ENCODE results near the gene EPG5.

Gene EPG5

DNA sequence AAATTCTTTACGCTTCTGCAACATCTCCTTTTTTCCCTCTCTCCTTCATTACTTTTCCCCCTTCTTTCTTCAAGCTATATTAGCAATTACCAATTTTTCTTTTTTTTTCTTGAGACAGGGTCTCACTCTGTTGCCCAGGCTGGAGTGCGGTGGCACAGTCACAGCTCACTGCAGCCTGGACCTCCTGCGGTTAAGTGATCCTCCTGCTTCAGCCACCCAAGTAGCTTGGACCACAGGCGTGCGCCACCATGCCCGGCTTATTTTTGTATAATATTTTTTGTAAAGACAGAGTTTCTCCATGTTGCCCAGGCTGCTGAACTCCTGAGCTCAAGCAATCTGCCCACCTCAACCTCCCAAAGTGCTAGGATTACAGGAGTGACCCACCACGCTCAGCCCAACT, 70.7 kb downstream of the EPG5 start:
- DNase-seq (ENCODE audit: low spot score): no peak
- TF ChIP-seq CTCF (IDR thresholded peaks at IDR 0.05; ENCODE audit: extremely low read depth, missing control alignments): no peak

DNA sequence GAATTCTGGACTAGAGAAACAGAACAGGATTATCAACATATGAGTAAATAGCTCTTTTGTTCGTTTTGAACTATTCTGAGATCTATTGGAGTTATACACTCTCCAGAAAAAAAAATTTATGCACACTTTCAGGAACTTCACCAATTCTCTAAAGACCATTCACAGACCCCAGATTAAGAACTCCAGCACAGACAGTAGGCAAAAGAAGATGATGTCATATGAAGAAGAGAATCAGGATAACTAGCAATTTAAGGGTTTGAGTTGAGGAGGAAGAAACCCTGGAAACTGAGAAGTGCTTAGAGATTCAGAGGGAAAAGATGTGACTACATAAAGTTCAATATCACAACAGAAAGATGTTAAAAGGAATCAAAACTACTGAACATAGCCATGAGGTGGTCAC, 71.8 kb downstream of the EPG5 start:
- DNase-seq (ENCODE audit: low spot score): no peak
- no peak for TF ChIP-seq CTCF (IDR thresholded peaks at IDR 0.05; ENCODE audit: extremely low read depth, missing control alignments)

DNA sequence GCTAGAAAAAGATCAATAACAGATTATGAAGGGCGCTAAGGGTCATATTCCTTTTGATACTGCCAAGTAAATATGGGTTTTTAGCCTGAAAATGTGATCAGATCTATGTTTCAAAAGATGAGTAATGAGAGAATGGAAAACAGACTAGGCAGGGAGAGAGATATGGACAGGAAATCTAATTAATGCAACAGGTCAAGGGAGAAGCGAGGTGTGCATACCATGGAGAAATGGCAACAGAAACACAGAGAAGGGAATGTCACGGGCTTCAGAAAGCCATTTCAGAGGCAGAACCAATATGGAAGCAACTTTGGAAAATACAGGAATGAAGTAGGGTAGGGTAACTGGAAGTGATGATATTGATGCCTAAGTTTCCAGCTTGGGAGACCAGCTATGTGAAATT, 72.3 kb downstream of the EPG5 start:
- TF ChIP-seq CTCF (IDR thresholded peaks at IDR 0.05; ENCODE audit: extremely low read depth, missing control alignments): no peak
- DNase-seq (ENCODE audit: low spot score): no peak

GRCh38 chr18:45891806-45892205, 75.3 kb downstream of the EPG5 start:
- no peak for DNase-seq (ENCODE audit: low spot score)
- TF ChIP-seq CTCF (IDR thresholded peaks at IDR 0.05; ENCODE audit: extremely low read depth, missing control alignments): no peak

- no peak for DNase-seq (ENCODE audit: low spot score)
- no peak for TF ChIP-seq CTCF (IDR thresholded peaks at IDR 0.05; ENCODE audit: extremely low read depth, missing control alignments)
Observed at GRCh38 chr18:45890606-45891005, 76.5 kb downstream of the EPG5 start.

GRCh38 chr18:45889419-45890064, 77.6 kb downstream of the EPG5 start:
- TF ChIP-seq CTCF (IDR thresholded peaks at IDR 0.05; ENCODE audit: extremely low read depth, missing control alignments): no peak
- no peak for DNase-seq (ENCODE audit: low spot score)

DNA sequence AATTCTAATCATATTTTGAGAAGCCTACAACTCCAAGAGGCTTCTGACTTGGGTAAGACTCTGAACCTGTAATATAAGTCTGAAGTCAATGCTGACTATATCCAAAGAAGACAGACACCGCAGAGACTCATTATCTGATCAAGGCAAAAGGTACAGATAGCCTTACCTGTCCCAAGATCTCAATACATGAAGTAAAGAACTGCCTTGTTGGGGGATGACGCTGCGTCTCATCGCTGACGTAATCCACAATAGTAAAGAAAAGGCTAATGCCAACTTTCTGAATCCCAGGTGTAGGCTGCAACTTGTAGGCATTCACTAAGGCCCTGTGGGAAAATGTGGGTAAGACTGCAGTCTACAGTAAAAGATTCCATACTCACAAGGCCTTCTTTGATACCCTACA, 79.5 kb downstream of the EPG5 start:
- TF ChIP-seq CTCF (IDR thresholded peaks at IDR 0.05; ENCODE audit: extremely low read depth, missing control alignments): no peak
- no peak for DNase-seq (ENCODE audit: low spot score)
